SU-DHL-6 (cell line): ENCODE results near the gene ABHD17A.

ENCODE experiments used
- H2AFZ ChIP-seq: fragments of 200-600 bp; sonication (generic); 2 replicates; pipeline ENCODE4 v1.6.1; 2014; ENCODE audit warnings: low read depth, mild to moderate bottlenecking, moderate library complexity, mixed read lengths, antibody characterized with exemption, low read length; ENCODE audit not compliant: severe bottlenecking
- H3F3A ChIP-seq: fragments of 200-600 bp; shearing (Covaris generic); 2 replicates; pipeline ENCODE4 v1.6.0; 2016; ENCODE audit warnings: antibody characterized with exemption, mild to moderate bottlenecking; ENCODE audit not compliant: insufficient read depth
- H3K27ac ChIP-seq: fragments of 200-600 bp; sonication (generic); 2 replicates; pipeline ENCODE4 v1.5.1; 2016; ENCODE audit warnings: low read depth, mild to moderate bottlenecking, low read length, moderate library complexity, mixed read lengths
- H3K27me3 ChIP-seq: fragments of 200-600 bp; sonication (generic), shearing (Covaris generic); 2 replicates; pipeline ENCODE4 v1.6.0; 2014; ENCODE audit warnings: mild to moderate bottlenecking, low read length
- H3K36me3 ChIP-seq: fragments of 200-600 bp; sonication (generic); 2 replicates; pipeline ENCODE4 v1.6.1; 2014; ENCODE audit warnings: mild to moderate bottlenecking, low read length, mixed read lengths
- H3K4me2 ChIP-seq: fragments of 300-600, 200-600 bp; shearing (Covaris generic), sonication (generic); 2 replicates; pipeline ENCODE4 v1.6.0; 2014; ENCODE audit warnings: low read length, low read depth, mild to moderate bottlenecking; ENCODE audit not compliant: poor library complexity, severe bottlenecking
- H3K4me3 ChIP-seq: fragments of 200-600 bp; sonication (generic); 2 replicates; pipeline ENCODE4 v1.5.1; 2014; ENCODE audit warnings: antibody characterized with exemption, low read length, mild to moderate bottlenecking, mixed read lengths; ENCODE audit not compliant: insufficient read depth, poor library complexity, severe bottlenecking
- H3K79me2 ChIP-seq: fragments of 200-600 bp; sonication (generic); 2 replicates; pipeline ENCODE4 v1.6.1; 2014; ENCODE audit warnings: mild to moderate bottlenecking, low read length, moderate library complexity; ENCODE audit not compliant: insufficient read depth
- H3K9ac ChIP-seq: fragments of 200-600 bp; sonication (generic); 2 replicates; pipeline ENCODE4 v1.7.0; 2014; ENCODE audit warnings: mild to moderate bottlenecking, low read length
- H3K9me2 ChIP-seq: fragments of 200-600 bp; sonication (generic); replicated peaks from 2 replicates; pipeline ENCODE4 v1.6.1; 2014; ENCODE audit warnings: low read length; ENCODE audit not compliant: insufficient read depth
- H3K9me3 ChIP-seq: fragments of 200-600 bp; sonication (generic); 2 replicates; pipeline ENCODE4 v1.6.1; 2014; ENCODE audit warnings: low read length, mixed read lengths; ENCODE audit not compliant: insufficient read depth
- H4K20me1 ChIP-seq: fragments of 200-600 bp; sonication (generic); 2 replicates; pipeline ENCODE4 v1.6.1; 2014; ENCODE audit warnings: low read depth, mild to moderate bottlenecking, antibody characterized with exemption, low read length, moderate library complexity, mixed read lengths
- CTCF ChIP-seq: fragments of 200-600 bp; sonication (generic); IDR thresholded peaks from one replicate; pipeline ENCODE4 v1.5.1; 2017; ENCODE audit warnings: antibody characterized with exemption, mild to moderate bottlenecking, low read length, moderate library complexity; ENCODE audit not compliant: insufficient read depth, poor library complexity, severe bottlenecking
- EZH2phosphoT487 ChIP-seq: fragments of 200-600 bp; sonication (generic), shearing (Covaris generic); conservative IDR thresholded peaks from 2 replicates; pipeline ENCODE4 v1.6.1; 2018; ENCODE audit warnings: mild to moderate bottlenecking, antibody characterized with exemption, low read length, moderate library complexity, mixed read lengths

ABHD17A gene

GRCh38 chr19:1873524-1874473 lies 11.5 kb downstream of the ABHD17A start:
- peaks cover 8% of the 10 kb centered on the region for H4K20me1 ChIP-seq
- peak overlapping the region; percentile 91 for H3K4me2 ChIP-seq
- H3F3A ChIP-seq, result no peaks in the 10 kb centered on the region
- TF ChIP-seq EZH2phosphoT487 (no peak), CTCF (no peak)
- H3K4me3 ChIP-seq, result peak overlapping the region; percentile 96
- H3K9me2 ChIP-seq, result no peaks in the 10 kb centered on the region
- no peaks in the 10 kb centered on the region for H3K27me3 ChIP-seq
- H3K9me3 ChIP-seq, result no peaks in the 10 kb centered on the region
- peak overlapping the region; percentile 99 for H3K9ac ChIP-seq
- H3K79me2 ChIP-seq, result peaks cover 46% of the 10 kb centered on the region
- H3K36me3 ChIP-seq, result no peaks in the 10 kb centered on the region
- no peak overlapping the region for H2AFZ ChIP-seq
- no peak overlapping the region for H3K27ac ChIP-seq

GRCh38 chr19:1872807-1873523 lies 12.3 kb downstream of the ABHD17A start:
- Histone ChIP-seq H3K27me3 (no peaks in the 10 kb centered on the region), H3K9me3 (no peaks in the 10 kb centered on the region), H3K9me2 (no peaks in the 10 kb centered on the region), H3K79me2 (peaks cover 46% of the 10 kb centered on the region), H3K4me2 (no peak overlapping the region), H3F3A (peaks cover under 1% of the 10 kb centered on the region; the same call in 1 of the 2 replicates), H2AFZ (no peak overlapping the region), H3K36me3 (no peaks in the 10 kb centered on the region), H4K20me1 (peaks cover 8% of the 10 kb centered on the region), H3K9ac (no peak overlapping the region), H3K27ac (no peak overlapping the region), H3K4me3 (no peak overlapping the region)
- TF ChIP-seq EZH2phosphoT487 (no peak), CTCF (no peak)

GRCh38 chr19:1871630-1872029 lies 13.7 kb downstream of the ABHD17A start:
- no peaks in the 10 kb centered on the region for H3K9me2 ChIP-seq
- peaks cover 8% of the 10 kb centered on the region for H4K20me1 ChIP-seq
- no peak for TF ChIP-seq EZH2phosphoT487
- no peak for TF ChIP-seq CTCF
- no peak overlapping the region for H3K4me3 ChIP-seq
- H3K4me2 ChIP-seq, result no peak overlapping the region
- no peak overlapping the region for H3K27ac ChIP-seq
- no peaks in the 10 kb centered on the region for H3K36me3 ChIP-seq
- no peak overlapping the region for H3K9ac ChIP-seq
- peaks cover 11% of the 10 kb centered on the region for H3F3A ChIP-seq
- no peak overlapping the region for H2AFZ ChIP-seq
- no peaks in the 10 kb centered on the region for H3K9me3 ChIP-seq
- H3K27me3 ChIP-seq, result no peaks in the 10 kb centered on the region
- peaks cover 46% of the 10 kb centered on the region for H3K79me2 ChIP-seq
